ENCODE data around the gene RAD51B. TPM values are rescaled to one million over a fixed set of nuclear protein-coding genes. Genes with fewer than 3 reads are reported as not detected.
A peak's percentile ranks its signal among the peaks of the same experiment; 100 is the strongest.

The RAD51B gene
- polyA plus RNA-seq, 1 donor, result 7.3 TPM

GRCh38 chr14:67900231-67900630 is 80.7 kb downstream of the RAD51B start:
- DNase-seq (ENCODE audit: low read depth), result no peak

- DNase-seq (ENCODE audit: low read depth), result no peak
Measured at GRCh38 chr14:67908052-67908754, 88.6 kb downstream of the RAD51B start.

GRCh38 chr14:67911562-67911961 is 92.0 kb downstream of the RAD51B start:
- DNase-seq (ENCODE audit: low read depth), result no peak

GRCh38 chr14:67916430-67916829 is 96.9 kb downstream of the RAD51B start:
- DNase-seq (ENCODE audit: low read depth), result no peak

GRCh38 chr14:67917006-67917405 is 97.4 kb downstream of the RAD51B start:
- DNase-seq (ENCODE audit: low read depth), result no peak

GRCh38 chr14:67918838-67919237 is 99.3 kb downstream of the RAD51B start:
- no peak for DNase-seq (ENCODE audit: low read depth)

- DNase-seq (ENCODE audit: low read depth), result no peak
Measured at GRCh38 chr14:67919259-67920032, 99.9 kb downstream of the RAD51B start.

GRCh38 chr14:67926821-67927220 is 107.2 kb downstream of the RAD51B start:
- no peak for DNase-seq (ENCODE audit: low read depth)

- no peak for DNase-seq (ENCODE audit: low read depth)
Measured at GRCh38 chr14:67927244-67927643, 107.7 kb downstream of the RAD51B start.

GRCh38 chr14:67928375-67928774 is 108.8 kb downstream of the RAD51B start:
- no peak for DNase-seq (ENCODE audit: low read depth)

GRCh38 chr14:67932708-67933246 is 113.2 kb downstream of the RAD51B start:
- no peak for DNase-seq (ENCODE audit: low read depth)

GRCh38 chr14:67933266-67933665 is 113.7 kb downstream of the RAD51B start:
- DNase-seq (ENCODE audit: low read depth), result no peak

GRCh38 chr14:67934087-67934486 is 114.5 kb downstream of the RAD51B start:
- DNase-seq (ENCODE audit: low read depth), result no peak

- no peak for DNase-seq (ENCODE audit: low read depth)
Measured at GRCh38 chr14:67934862-67935261, 115.3 kb downstream of the RAD51B start.

- no peak for DNase-seq (ENCODE audit: low read depth)
Measured at GRCh38 chr14:67935371-67935770, 115.8 kb downstream of the RAD51B start.

- no peak for DNase-seq (ENCODE audit: low read depth)
Measured at GRCh38 chr14:67938071-67938470, 118.5 kb downstream of the RAD51B start.

- DNase-seq (ENCODE audit: low read depth), result peak; percentile 83
Measured at GRCh38 chr14:67940486-67941455, 121.2 kb downstream of the RAD51B start.

GRCh38 chr14:67941456-67942018 is 122.0 kb downstream of the RAD51B start:
- peak; percentile 95 for DNase-seq (ENCODE audit: low read depth)

- DNase-seq (ENCODE audit: low read depth), result no peak
Measured at GRCh38 chr14:67942080-67942710, 122.6 kb downstream of the RAD51B start.

GRCh38 chr14:67943947-67944346 is 124.4 kb downstream of the RAD51B start:
- DNase-seq (ENCODE audit: low read depth), result peak; percentile 90

- no peak for DNase-seq (ENCODE audit: low read depth)
Measured at GRCh38 chr14:67944605-67945004, 125.0 kb downstream of the RAD51B start.
